HG03108 (cell line): ENCODE data around the gene PIP4K2B.
"Not testable (repeated sequence)": the region's sequence is repeated elsewhere in the genome, so short reads cannot be mapped to it uniquely, and the experiment has no call there.

Source experiments
- ATAC-seq: cut with Tn5 transposase; IDR thresholded peaks from one replicate; pipeline ENCODE4 v1.9.1; 2021; ENCODE audit warnings: moderate library complexity; ENCODE audit not compliant: unreplicated experiment

The PIP4K2B gene

DNA sequence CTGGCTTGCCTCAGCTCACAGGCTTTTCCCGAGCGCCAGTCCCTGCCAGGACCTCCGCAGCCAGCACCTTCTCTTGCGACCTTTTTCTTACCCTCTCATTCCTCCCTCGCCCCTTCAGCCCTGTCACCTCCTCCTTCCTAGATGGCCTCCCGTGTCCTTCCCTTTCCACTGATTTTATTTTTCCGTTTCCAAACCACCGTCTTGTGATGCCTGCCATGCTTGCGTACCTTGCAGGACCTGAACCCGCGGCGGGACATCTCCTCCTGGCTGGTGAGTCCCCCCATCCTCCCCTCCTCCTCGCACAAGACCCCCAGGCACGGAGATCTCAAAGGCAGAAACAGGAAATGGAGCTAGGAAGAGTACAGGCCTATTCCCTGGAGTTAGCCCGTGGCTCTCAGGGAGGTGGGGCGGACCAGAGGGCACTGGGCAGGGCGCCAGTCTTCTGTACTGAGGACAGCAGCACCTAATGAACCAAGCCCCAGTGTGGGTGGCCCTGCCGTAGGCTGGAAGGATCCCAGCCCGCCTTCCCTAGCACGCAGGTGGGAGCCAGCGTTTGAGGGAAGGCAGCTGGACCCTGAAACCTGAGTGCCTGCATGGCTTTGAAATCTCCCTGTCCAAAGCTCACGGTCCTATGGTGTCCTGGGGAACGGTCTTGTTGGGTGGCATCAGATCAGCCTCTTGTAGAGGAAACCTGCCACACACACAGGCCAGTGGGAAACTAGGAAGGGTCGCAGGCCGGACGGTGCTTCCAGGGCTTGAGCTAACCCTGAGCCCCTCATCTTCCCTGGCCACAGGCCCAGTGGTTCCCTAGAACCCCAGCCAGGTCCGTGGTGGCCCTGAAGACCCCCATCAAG, 68.6 kb downstream of the PIP4K2B start:
- ATAC-seq: no peak

DNA sequence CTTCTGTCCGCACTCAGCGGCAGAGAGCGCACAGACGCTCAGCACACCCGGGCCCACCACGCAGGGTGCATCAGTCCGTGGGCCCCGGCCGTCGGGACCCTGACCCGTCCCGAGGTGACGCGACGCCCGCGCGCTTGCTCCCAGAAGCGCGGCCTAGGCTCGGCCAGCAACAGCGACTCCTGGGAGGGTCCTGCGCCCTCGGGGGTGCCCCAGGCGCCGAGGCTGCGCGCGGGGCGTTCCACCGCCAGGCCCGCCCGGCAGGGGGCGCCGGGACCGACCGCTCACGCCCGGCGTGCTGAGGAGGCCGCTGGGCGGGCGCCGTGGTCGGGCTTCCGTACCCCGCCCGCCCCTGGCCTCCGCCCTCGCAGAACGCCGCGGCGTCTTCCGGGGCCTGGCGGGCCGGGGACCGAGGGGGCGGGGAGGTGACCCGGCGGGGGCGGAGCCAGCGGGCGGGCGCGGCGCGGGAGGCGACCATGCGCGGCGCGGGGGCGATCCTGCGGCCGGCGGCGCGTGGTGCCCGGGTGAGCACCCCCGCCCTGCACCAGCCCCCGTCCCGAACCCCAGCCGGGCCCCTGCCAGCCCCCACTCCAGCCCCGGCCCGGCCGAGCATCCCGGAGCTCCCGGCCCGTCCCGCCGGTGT, 69.3 kb downstream of the PIP4K2B start, which contains the start of gene CISD3:
TSS of gene CISD3 (plus strand) at position 456 of the 640 bp plus-strand sequence. CDS start at position 474, 18 bp downstream.
- ATAC-seq: peak; percentile 73

DNA sequence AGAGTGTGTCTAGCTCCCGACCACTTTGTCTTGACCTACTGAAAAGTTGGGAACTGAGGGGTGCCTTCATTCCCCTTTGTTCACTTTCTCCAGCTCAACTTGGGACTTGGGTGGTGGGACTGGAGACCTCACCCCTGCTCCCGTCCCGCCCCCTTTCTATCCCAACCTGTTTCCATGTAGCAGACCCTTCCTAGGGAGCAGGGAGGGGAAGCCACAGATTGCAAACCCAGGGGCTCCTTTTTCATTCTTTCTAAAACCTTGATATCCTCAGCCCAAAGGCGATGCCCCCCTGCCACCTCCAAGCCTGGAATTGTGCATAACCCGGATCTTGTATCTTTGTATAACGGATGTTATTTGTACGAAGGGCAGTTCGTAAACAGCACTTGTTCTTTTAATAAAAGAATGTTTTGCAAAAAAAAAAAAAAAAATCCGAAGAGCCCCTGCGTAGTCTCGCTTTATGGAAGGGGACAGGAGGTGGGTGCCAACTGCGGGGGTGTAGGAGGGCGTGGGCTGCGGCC, 69.9 kb downstream of the PIP4K2B start:
- ATAC-seq: no peak

DNA sequence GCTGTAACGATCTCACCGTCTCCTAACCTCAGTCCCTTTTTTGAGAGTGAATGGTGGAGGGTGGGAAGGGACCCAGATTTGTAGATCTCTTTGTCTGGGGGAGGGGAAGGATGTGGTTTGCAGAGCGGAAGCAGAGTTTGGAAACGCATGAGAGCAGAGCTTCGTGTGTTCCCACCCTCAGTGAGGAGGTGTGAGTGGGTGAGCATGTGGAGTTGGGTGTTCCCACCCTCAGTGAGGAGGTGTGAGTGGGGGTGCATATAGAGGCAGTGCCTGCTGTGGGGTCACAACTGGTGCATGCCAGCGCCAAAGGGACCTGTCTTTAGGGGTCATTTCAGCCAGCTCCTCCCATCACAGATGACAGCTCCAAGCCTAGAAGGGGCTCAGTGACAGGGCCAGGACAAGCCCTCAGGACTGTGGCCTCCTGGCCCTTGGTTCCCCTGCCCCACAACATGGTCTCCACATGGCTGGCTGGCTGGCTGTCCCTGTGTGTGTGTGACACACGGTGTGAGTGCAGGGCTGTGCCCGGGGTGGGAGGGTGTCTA, 71.0 kb downstream of the PIP4K2B start:
- no peak for ATAC-seq

- no peak for ATAC-seq
Measured at GRCh38 chr17:38727736-38728135, 71.6 kb downstream of the PIP4K2B start.

DNA sequence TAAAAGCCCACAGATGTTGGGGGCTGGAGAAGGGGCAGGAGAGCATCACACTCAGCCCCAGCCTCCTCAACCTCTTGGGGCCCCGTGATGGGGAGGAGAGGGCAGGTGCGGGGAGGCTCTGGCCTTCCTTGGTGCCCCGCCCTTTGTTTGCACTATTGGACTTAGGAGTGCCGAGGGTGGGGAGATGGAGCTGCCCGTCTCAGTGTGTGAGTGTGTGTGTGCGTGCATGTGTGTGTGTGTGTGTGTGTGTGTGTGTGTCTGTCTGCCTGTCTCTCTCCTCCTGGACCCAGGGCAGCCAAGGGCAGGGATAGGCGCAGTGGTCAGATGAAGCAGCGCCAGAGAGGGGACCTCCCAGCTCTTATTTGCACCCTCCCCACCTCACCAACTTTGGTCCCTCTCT, 73.2 kb downstream of the PIP4K2B start:
- ATAC-seq: not testable (repeated sequence)

DNA sequence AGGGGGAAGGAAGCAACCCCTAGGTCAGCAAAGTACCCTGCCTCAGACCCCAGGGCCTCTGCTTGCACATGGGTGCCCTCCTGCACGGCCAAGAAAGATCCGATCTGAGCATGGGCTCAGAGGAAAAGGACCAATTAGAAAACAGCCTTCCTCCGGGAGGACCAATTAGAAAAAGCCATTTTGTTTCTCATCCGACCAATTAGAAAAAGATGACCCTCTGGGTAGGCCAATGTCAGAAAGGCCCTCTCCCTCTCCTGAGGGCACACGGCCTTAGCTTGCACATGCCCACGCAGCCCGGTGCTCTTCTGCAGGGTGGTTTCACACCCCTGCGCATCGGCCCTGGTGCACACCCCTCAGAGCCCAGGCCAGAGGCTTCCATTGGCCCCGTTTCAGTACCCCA, 74.3 kb downstream of the PIP4K2B start:
- no peak for ATAC-seq

DNA sequence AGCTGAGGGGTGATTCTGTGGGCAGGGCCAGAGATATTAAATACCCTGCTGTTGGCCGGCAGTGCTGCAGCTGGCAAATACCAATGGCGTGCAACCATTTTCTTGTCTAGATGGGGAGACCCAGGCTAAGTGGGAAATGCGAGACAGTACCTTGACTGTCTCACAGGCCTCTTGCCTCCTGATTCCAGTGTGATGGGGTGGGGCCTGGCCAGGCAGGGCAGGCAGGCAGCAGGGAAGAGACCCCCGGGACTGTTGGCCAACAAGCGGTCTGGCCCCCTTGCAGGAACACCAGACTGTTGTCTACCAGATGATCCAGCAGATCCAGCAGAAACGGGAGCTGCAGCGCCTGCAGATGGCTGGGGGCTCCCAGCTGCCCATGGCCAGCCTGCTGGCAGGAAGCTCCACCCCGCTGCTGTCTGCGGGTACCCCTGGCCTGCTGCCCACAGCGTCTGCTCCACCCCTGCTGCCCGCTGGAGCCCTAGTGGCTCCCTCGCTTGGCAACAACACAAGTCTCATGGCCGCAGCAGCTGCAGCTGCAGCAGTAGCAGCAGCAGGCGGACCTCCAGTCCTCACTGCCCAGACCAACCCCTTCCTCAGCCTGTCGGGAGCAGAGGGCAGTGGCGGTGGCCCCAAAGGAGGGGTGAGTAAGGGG, 74.9 kb downstream of the PIP4K2B start:
- no peak for ATAC-seq

GRCh38 chr17:38721802-38722201, 77.6 kb downstream of the PIP4K2B start:
- ATAC-seq: no peak

DNA sequence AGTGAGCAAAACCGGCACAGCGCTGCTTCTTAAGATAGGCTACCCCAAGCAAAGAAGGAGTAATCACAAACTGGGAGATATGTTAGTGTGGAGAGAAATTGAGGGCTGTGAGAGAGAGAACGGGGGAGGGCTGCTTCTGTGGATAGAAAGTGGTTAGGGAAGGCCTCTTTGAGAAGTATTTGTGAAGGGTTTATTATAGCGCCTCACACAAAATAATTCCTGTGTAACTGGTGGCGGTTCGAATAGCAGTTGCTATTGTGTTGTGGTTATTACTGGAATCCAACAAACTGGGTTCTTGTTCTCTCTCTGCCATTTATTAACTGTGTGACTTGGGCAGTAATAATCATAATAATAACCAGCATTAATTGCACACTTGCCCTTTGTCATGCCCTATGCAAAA, 78.4 kb downstream of the PIP4K2B start:
- ATAC-seq: no peak

DNA sequence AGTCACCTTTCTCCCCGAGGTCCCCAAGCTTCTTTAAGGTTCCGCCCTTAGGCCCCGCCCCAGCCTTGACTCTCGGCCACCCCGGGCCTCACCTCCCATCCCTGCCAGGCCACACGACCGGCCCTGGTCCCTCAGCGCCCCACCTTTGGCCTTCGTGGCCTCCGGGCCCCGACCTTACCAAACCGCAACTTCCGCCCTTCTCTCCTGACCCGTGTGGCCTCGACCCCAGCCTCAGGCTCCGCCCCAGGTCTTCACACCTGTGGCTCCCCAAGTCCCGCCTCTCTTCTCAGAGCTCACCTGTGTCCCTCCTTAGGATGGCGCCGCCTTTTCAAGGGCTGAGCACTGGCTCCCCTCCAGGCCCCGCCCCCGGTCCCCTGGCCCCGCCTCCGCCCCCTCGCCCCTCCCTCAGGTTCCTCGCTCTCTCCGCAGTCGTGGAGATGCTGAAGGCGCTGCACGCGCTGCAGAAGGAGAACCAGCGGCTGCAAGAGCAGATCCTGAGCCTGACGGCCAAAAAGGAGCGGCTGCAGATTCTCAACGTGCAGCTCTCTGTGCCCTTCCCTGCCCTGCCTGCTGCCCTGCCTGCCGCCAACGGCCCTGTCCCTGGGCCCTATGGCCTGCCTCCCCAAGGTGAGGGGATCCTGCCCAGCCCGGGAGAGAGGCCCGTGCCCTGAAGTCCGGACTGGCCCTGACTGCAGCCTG, 79.3 kb downstream of the PIP4K2B start:
- no peak for ATAC-seq

GRCh38 chr17:38719289-38719942, 79.9 kb downstream of the PIP4K2B start:
- ATAC-seq: no peak

DNA sequence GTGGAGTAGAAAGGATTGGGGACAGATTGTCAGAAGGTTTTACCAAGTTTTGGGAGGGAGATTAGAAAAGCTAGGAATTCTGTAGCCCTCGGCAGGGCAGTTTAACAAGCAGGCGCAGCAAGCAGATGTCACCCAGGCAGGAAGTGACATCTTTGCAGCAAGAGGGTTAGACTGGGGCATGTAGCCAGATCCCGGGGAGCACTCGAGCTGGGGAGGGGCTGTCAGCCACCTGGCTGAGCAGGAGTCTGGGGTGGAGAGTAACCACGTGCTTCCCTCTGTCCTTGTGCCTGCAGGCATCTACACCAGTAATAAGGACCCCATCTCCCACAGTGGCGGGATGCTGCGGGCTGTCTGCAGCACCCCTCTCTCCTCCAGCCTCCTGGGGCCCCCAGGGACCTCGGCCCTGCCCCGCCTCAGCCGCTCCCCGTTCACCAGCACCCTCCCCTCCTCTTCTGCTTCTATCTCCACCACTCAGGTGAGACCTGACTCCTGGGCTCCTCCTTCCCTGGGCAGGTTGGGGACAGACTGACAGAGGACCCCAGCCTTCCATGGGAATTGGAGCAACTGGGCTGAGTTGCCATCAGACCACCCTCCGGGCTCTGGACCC, 82.1 kb downstream of the PIP4K2B start:
- no peak for ATAC-seq

- no peak for ATAC-seq
Measured at GRCh38 chr17:38716368-38717005, 82.9 kb downstream of the PIP4K2B start.
